Stimulated activated CD4-positive, alpha-beta T cell treated with anti-CD3 and anti-CD28 coated beads, Interleukin-12 subunit alpha, Interleukin-12 subunit beta, amount 100 ng/mL, for 24 hours (primary cell): ENCODE measurements around the gene MAP2K5.

ENCODE experiments used
- DNase-seq, 2 experiments: peaks; one replicate each; pipeline ENCODE4 v3.0.0-alpha.2; 2020; ENCODE audit warnings: low read depth in 2 of 2

MAP2K5 gene

DNA sequence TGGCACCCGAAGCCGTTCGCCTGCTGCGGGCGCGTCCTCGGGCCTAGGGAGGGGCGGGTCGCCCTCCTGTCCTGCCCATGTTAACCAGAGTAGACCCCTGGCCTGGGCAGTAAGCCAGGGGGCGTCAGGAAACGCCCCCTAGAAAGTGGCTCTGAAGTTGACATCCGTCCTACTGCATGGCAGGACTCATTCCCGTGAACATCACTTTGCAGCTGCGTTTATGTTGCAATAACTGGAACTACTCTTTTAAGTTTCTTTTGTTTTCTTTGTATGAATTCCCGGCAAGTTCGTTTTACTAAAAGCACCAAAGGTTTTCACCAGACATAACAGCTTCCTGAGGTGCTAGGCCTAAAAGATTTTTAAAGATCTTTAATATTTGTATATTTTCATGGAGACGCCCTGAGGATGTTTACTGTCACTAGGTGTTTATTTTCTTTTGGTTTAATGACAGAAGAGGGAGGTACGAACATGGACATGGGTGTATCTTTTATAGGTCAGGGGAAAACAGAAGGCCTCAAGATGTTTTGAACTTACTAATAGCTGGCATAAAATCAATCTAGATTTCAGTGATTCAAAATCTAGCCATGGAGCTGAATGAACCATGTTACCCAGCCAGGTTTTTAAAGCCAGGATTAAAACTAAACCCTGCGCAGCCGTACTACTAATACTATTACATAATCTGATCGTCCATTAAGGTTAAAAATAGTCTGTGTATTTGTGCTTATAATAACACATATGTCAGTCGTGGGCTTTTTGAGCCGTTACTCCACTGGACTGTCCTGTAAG, 20.5 kb upstream of the MAP2K5 start:
- no peak for DNase-seq

DNA sequence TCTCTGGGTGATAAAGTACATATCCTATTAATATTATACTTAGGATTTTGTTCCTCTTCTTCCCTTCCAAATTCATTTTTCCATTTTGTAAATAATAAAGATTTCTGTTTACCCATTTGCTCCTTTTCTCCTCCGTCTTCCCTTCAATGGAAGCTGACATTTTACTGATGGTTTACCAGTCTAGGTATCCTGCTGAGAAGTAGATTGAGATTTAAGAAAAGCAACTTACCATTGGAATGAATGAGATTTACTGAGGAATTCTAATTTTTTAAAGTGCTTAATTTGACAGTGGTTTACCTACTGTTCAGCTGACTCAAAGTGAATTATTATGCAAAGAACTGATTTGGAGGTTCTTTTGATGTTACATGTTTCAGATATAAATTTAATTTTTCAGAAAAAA, 19.2 kb upstream of the MAP2K5 start:
- DNase-seq: no peak

DNA sequence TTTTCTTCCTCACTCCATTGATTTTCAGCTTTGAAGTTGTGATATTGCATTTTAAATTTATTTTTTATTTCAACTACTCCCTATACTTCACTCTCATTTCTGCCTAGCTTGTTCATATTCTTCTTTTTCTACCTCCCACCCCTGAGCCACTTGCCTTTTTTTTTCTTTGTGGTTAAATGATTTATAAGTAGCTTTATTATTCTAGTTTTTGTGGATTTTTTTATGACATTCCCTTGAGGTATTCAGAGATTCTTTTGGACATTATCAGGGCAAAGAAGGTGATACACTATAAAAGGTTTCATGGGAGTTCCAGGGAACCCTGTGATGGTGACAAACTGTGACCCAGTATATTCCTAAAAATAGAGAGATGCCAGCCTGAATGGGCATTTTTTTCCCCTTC, 18.3 kb upstream of the MAP2K5 start:
- no peak for DNase-seq

DNA sequence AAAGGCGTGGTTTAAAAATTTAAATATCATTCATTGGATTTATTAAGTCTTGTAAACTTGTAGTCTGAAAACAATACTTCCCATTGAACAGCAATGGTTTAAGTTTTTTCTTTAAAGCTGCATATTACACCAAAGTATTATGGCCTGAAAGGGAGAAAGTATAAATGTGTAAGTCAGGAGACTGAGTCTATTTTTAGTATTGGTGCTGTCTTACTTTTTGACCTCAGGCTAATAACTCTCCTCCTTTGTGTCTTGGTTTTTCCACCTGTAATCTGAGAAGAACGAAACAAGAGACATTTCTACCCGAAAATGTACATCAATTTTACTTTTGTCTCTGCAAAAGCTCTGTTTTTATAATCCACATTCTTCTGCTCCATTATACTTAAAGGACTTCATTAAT, 14.0 kb upstream of the MAP2K5 start:
- no peak for DNase-seq

DNA sequence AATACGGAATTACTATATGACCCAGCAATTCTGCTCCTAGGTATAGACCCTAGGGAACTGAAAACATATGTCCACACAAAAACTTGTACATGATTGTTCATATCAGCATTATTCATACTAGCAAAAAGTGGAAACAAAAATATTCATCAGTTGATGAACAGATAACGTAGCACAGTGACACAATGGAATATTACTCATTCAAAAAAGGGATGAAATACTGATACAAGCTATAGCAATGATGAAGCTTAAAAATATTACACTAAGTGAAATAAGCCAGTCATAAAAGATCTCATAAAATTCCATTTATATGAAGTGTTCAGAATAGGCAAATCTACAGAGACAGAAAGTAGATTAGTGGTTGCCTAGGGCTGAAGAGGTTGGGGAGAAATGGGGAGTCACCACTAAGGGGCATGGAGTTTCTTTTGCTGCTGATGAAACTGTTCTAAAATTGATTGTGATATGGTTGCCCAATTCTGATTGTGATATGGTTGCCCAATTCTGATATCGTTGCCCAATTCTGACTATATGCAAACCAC, 11.1 kb upstream of the MAP2K5 start:
- DNase-seq: no peak

DNA sequence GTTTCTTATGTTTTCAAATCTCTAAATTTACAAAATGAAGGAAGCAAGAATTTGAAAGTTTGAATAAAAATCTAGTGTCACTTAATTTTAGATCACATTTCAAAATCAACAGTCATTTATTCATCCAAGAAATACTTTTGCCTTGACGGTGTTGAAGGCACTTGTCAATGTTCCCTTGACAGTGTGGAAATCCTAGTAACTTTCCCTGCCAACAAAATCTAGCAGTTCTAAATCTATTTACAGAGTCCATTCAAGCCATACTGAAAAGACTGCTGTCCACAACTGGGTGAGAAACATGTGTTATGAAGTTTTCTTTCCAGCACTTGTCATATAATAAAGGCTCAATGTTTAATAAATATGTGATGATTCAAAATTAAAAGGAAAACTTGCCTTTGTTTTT, 8.6 kb upstream of the MAP2K5 start:
- DNase-seq: no peak

DNA sequence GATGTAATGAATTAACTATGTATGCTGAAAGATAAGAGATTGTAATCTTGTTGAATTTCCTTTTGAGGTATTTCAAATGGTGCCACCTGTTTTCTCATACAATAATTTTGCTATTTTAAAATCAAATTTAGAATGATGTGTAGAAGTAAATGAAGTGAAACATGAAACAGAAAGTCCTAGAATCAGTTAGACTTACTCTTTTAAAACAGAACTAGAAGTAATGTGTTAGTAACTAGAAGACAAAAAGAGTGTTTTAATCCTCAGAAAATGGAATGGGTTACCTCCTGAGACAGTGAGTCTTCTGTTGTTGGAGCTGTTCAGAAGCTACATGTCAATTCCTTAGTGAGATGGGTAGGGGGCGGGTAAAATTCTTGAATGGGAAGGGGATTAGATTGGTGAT, 8.1 kb upstream of the MAP2K5 start:
- no peak for DNase-seq

DNA sequence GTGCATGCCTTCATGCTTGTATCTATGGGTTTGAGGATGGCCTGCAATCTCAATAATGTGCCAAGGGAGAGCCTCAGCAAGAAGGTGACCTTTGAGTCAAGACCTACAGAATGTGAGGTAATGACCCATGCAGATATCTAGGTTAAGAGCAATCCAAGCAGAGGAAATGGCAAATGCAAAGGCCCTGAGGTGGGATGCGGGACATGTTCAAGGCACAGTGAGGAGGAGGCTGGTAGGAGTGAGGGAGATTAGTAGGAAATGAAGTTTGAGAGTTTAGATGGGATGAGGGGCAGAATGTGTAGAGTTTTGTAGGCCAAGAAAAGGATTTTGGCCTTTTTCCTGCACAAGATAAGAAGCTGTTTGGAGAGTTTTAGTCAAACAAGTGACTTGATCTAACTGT, 4.7 kb upstream of the MAP2K5 start:
- no peak for DNase-seq

DNA sequence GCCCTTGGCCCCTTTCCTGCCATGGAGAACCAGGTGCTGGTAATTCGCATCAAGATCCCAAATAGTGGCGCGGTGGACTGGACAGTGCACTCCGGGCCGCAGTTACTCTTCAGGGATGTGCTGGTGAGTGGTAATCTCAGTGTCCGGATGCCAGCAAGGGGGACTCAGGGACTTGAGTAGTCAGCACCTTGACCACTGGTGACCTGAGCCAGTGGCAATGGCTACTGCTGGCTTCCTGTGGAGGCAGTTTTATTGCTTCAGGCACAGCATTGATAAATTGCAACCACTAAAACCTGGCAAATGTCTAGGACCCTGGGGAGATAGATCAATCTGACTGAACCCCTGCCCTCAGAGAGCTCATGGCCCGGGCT, 830 bp downstream of the MAP2K5 start:
- no peak for DNase-seq

DNA sequence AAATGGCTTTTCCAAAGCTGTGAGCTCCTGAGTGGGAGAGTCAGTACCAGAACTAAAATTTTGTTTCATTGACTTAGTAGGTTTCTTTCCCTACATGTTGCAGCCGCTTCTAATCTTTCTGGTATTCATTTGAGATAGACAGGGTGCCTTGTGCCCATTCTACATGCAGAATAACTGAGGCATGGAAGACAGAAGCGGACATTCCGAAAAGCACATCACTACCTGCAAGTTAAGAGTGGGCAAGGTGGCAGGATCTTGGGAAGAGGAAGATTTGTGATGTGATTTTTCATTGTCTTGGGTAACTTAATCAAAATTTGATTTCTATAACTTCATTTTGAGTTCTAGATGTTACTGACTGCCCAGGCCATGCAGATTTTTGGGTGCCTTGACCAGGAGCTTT, 2.0 kb downstream of the MAP2K5 start:
- no peak for DNase-seq

DNA sequence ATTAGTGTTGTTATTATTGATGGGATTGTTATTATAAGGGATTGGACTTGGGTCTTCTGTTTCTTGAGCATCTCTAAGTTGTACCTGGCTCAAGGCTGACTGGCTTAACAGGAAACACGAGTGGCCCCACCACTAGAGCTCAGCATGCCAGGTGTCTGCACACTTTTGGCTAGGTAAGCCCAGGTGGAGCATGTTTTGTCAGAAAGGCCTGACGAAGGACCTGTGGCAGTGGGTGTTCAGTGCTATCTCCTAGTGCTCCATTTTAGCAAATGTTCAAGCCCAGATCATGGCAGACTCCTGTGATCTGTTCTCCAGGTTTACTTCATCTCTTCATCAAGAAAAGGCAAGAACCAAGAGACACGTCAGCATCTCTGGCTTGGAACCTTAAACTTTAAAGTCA, 3.4 kb downstream of the MAP2K5 start:
- no peak for DNase-seq

DNA sequence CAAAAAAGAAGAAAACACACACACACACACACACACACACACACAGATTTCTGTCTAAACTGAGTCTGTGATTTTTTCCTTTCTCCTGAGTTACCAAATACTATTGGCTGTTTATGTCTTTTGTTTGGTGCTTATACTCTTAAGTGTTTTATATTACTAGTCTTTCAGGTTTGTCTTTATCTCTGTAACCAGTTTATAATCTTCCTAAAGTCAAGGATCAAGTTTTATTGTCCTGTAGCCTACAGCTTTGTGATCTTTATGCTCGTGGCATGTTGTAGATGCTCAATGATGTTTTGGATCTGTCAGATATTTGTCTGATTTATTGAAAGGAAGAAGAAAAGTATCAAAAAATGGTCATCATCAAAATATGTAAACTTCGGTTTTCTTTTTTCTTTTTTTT, 4.6 kb downstream of the MAP2K5 start:
- no peak for DNase-seq

DNA sequence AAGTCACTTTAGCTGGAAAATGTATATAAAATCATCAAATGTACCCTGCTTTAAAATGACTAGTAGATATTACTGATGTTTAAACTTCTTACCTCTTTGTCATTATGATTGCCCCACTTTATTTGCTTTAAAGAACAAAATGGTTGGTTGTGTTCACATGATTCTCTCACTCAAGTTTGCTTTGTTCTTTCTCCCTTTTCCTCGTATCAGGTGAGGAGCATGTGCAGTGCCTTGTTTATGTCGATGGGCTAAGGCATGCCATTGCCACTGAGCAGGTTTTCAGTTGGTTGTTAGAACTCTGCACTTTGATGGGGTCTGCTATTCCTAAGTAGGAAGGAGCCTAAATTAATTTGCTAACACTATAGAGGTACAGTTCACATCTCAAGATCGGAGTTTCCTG, 5.3 kb downstream of the MAP2K5 start:
- DNase-seq: no peak

DNA sequence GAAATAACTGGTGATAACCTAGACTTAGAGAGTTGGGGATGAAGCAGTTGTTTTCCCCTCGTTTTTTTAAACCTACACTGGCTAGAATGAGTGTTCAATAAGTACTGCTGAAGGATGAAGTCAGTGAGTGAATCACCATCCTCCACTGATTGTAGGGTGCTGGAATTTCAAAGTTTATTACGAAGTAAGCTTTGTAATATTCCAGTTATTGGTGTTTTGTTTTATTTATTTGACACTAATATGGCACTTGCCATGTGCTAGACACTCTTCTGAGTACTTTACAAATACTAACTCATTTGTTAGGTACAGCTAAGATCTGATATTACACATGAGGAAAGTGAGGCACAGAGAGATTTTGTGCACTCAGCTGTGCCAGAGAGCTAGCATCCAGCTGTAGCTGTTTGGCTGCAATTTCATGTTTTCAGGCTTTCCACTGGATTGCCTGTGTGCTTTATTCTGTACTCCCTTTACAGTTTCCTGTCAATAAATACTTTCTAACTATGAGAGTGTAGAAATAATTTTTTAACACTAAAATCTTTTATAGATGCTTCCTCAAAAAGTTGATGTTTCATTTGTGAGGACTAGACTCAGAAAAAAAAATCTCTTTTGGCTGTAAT, 5.8 kb downstream of the MAP2K5 start:
- no peak for DNase-seq

DNA sequence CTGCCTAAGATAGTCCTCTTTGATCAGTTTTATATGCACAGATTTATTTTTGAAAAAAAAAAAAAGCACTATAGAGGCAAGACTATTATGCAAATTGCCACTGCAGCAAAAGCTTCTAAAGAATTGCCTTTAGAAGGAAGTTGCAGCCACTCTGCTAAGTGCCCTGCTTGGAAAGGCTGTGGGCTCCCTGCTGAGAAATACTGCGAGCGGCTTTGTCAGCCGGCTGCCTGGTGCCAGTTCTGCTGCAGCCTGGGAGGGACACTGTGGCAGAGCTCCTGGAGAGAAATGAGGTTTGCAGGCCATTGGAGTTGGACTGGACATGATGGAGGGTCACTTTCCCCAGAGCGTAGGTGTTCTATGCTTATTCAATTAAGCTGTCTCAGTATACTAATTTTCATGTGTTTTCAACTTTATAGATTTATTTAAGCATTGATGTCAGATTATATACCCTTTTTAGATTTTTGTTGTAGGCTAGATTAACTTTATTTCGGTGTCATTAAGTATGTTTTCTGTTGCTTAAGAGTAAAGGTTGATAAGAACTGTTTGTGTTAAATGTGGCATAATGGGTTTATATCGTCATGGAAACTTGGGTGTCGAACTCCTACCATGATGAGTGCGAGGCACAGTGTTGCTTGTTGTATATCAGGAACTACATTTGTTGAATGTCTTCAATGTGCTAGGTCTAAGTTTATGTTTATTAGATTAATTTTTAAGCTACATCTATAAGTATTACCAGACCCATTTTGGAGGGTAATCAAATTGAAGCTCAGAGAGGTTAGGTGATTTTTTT, 6.6 kb downstream of the MAP2K5 start:
- DNase-seq: no peak

DNA sequence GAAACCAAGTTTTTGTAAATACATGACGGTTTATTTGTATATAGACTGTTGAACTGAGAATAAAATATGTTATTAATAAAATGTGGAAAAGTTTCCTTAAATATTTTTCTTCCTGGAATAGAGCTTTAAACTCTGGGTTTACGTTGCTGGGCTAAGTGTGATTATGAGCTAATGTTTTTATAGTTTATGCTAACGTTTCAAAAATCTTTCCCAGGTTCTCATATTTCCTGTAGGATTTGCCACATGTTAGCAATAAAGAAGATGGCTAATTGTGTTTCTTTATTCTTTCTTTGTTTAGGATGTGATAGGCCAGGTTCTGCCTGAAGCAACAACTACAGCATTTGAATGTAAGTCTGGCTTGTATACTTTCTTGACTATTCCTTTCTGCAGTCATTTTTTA, 7.2 kb downstream of the MAP2K5 start:
- DNase-seq: no peak

DNA sequence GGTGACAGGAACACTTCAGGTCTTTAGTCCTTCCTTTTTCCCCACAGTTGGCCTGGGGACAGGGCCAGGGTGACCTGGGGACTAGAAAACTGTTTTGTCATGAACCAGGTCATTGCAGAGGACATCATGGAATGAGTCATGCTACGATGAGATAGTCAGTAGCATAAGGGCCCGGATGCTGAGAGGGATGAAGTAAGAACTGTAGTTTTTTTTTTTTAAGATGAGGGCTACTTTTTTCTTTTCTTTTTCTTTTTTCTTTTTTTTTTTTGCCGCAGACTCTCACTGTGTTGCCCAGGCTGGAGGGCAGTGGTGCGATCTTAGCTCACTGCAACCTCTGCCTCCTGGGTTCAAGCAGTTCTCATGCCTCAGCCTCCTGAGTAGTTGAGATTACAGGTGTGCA, 8.0 kb downstream of the MAP2K5 start:
- DNase-seq: no peak

DNA sequence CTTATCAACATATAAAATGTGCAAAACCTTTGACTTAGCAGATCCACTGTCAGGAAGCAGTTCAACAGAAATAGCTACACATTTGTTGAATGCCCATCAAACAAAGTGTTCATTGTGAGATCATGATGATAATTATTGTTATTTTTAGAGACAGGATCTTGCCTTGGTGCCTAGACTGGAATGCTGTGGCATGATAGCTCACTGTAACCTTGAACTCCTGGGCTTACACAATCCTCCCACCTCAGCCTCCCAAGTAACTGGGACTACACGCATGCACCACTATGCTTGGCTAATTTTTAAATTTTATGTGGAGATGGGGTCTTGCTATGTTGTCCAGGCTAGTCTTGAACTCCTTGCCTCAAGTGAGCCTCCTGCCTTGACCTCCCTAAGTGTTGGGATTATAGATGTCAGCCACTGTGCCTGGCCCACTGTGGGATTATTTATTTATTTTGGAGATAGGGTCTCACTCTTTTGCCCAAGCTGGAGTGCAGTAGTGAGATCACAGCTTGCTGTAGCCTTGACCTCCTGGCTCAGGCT, 8.8 kb downstream of the MAP2K5 start:
- DNase-seq: no peak

DNA sequence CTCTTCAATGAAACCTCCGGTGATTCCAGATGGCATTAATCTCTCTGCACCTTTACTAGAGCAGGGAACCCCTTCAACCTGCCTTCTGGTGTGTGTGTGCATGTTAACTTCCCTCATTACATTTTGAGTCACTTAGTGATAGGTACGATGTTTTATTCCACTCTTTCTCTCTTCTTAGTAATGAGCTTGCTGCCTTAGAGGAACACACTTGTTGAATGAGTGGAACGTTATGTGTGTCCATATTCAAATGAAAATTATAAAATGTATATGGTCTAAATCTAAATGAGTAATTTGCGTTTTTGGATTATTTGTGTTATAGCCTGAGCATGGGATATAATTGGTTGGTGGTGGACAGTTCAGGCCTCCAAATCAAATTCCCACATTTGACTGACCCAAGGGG, 12.1 kb downstream of the MAP2K5 start:
- no peak for DNase-seq

DNA sequence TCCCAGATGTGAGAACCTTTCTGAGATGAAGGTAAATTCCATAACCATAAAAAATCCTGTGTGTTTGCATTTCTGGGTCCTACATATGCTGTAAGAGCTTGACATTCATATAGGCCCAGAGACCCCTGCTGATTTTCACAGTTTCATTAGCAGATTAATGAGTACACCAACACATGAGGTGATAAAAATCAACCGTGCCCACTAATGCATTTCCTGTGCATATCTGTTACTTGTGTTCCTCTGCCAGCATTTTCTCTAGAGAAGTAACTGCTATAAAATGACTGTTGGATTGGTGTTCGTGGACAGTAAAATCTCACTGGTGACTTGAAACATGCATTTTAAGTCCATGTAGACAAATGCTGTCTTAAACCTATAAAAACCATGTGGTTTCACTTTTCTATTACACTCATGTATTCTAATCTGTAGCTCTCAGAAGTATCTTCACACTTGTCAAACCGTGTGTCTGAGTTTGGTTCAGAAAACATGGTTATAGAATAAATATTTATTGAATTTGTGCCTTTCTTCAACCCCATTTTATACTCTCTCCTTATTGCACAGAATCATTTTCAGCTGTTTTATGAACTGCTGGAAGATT, 14.6 kb downstream of the MAP2K5 start:
- no peak for DNase-seq

DNA sequence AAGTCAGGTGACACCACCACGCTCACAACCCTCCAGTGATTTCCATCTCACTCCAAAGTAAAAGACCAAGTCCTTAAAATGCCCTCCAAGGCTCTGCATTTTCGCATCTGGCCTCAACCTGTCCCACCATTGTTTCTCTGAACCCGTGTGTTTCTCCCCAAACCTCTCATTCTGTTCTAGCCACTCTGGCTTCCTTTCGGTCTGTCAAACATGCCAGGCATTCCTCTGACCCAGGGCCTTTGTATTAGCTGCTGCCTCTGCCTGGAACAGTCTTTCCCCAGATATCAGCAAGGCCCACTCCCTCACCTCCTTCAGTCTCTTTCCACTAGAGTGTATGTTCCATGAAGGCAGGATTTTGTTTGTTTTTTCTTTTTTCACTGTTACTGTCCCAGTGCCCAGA, 16.0 kb downstream of the MAP2K5 start:
- no peak for DNase-seq

DNA sequence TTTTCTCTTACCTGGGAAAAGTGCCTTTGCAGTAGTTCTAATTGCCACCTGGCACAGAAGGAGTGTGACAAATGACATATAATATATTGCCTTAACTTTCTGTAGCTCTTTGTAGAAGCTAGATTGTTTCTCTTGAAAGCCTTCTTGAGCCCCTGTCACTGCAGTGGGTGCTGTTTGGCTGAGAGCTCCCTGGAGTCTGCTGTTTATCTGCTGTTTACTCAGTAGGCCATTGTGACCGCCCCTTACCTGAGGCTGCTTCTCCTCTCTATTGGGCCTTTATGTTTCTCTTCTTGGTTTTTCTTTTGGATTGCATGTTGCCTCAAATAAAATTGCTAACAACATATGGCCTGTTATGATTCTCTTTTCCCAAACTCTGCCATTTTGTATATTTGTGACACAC, 16.7 kb downstream of the MAP2K5 start:
- DNase-seq: no peak
